Measurements from ENCODE around the gene SLC12A1. TPM values are rescaled to one million over a fixed set of nuclear protein-coding genes. Genes with fewer than 3 reads are reported as not detected.

The SLC12A1 gene
- total and polyA plus RNA-seq, 2 experiments from 2014 or later, result 0.57 to 0.59 TPM

DNA sequence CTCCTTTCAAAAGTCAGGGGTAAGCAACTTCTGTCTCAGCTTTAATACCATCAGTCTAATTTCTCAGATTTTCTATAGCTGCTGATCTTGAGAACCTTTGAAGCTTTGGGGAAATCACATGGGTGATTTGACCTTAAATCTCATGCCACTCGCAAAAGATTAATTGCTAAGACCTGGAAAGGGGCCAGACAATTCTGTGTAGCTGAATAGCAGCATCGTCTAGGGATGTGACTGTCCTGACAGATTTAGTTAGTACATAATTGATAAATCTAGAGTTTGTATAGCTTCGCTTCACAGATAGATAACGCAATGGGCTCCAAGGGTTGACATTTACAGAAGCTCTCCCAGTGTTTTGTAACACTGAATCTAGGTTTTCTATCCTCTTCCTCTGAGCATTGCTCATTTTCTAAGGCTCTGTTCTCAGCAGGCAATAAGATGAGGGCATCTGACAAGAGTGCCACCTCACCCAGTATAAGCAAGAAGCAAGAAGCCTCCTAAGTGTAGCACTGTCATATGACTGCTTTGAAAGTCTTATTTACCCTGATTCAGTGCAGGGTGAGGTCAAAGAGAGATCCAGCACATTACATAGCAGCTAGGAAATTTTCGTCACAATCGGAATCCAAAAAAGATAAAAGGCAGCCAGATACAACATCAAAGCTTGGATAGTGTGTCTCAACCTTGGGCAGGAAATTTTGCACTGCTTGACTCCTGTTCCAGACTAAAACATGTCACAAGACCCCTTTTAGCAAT, 77.5 kb downstream of the SLC12A1 start:
- Histone ChIP-seq H3K36me3 (ENCODE audit: insufficient read depth) (no peaks in the 10 kb centered on the region), H3K4me3 (no peak overlapping the region), H3K9me2 (ENCODE audit: insufficient read depth) (peaks cover 3% of the 10 kb centered on the region; the same call in 1 of the 2 replicates), H3K4me2 (no peak overlapping the region), H2AFZ (0 out of 2 replicates have a peak overlapping the region, but pooled peaks have one; percentile 5), H3K79me2 (replicated peaks; ENCODE audit: insufficient read depth) (no peaks in the 10 kb centered on the region), H4K20me1 (replicated peaks; ENCODE audit: insufficient read depth) (no peaks in the 10 kb centered on the region), H3K4me1 (ENCODE audit: insufficient read depth) (peaks cover 26% of the 10 kb centered on the region), H3K27me3 (ENCODE audit: insufficient read depth) (no peaks in the 10 kb centered on the region), H3K27ac (ENCODE audit: low read depth) (no peak overlapping the region), H3F3A (replicated peaks; ENCODE audit: low read depth) (no peaks in the 10 kb centered on the region)
- Mint-ChIP-seq H3K9me3 (no peaks in the 10 kb centered on the region), H3K4me3 (no peak overlapping the region), H3K4me1 (peaks cover 52% of the 10 kb centered on the region), H3K27me3 (ENCODE audit: insufficient read depth, low read depth, poor library complexity) (peaks cover 1% of the 10 kb centered on the region), H3K27ac (no peak overlapping the region), H3K36me3 (ENCODE audit: low read depth) (no peaks in the 10 kb centered on the region)
- TF ChIP-seq EZH2phosphoT487 (IDR thresholded peaks at IDR 0.05; ENCODE audit: unreplicated experiment) (no peak), STAT1 (IDR thresholded peaks at IDR 0.05; ENCODE audit: unreplicated experiment) (no peak), CREB1 (CRISPR knock-in tag; IDR thresholded peaks at IDR 0.05; ENCODE audit: low read depth) (no peak), ZNF114 (CRISPR knock-in tag; IDR thresholded peaks at IDR 0.05) (no peak), JUNB (IDR thresholded peaks at IDR 0.05; ENCODE audit: unreplicated experiment) (no peak), EZH2 (IDR thresholded peaks at IDR 0.05; ENCODE audit: low read depth, unreplicated experiment) (no peak), ZNF331 (CRISPR knock-in tag; IDR thresholded peaks at IDR 0.05; ENCODE audit: low read depth) (no peak), NANOG (IDR thresholded peaks at IDR 0.05; ENCODE audit: borderline replicate concordance) (no peak), POLR2AphosphoS5 (IDR thresholded peaks at IDR 0.05; ENCODE audit: low read depth) (no peak)
- TF ChIP-seq, protein P1, sequence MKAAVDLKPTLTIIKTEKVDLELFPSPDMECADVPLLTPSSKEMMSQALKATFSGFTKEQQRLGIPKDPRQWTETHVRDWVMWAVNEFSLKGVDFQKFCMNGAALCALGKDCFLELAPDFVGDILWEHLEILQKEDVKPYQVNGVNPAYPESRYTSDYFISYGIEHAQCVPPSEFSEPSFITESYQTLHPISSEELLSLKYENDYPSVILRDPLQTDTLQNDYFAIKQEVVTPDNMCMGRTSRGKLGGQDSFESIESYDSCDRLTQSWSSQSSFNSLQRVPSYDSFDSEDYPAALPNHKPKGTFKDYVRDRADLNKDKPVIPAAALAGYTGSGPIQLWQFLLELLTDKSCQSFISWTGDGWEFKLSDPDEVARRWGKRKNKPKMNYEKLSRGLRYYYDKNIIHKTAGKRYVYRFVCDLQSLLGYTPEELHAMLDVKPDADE (IDR thresholded peaks at IDR 0.05), result no peak
- TF ChIP-seq, protein P2, sequence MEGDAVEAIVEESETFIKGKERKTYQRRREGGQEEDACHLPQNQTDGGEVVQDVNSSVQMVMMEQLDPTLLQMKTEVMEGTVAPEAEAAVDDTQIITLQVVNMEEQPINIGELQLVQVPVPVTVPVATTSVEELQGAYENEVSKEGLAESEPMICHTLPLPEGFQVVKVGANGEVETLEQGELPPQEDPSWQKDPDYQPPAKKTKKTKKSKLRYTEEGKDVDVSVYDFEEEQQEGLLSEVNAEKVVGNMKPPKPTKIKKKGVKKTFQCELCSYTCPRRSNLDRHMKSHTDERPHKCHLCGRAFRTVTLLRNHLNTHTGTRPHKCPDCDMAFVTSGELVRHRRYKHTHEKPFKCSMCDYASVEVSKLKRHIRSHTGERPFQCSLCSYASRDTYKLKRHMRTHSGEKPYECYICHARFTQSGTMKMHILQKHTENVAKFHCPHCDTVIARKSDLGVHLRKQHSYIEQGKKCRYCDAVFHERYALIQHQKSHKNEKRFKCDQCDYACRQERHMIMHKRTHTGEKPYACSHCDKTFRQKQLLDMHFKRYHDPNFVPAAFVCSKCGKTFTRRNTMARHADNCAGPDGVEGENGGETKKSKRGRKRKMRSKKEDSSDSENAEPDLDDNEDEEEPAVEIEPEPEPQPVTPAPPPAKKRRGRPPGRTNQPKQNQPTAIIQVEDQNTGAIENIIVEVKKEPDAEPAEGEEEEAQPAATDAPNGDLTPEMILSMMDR (conservative IDR thresholded peaks at IDR 0.05; ENCODE audit: low read depth in 2 of 2), result no peak
- TF ChIP-seq, protein P3, sequence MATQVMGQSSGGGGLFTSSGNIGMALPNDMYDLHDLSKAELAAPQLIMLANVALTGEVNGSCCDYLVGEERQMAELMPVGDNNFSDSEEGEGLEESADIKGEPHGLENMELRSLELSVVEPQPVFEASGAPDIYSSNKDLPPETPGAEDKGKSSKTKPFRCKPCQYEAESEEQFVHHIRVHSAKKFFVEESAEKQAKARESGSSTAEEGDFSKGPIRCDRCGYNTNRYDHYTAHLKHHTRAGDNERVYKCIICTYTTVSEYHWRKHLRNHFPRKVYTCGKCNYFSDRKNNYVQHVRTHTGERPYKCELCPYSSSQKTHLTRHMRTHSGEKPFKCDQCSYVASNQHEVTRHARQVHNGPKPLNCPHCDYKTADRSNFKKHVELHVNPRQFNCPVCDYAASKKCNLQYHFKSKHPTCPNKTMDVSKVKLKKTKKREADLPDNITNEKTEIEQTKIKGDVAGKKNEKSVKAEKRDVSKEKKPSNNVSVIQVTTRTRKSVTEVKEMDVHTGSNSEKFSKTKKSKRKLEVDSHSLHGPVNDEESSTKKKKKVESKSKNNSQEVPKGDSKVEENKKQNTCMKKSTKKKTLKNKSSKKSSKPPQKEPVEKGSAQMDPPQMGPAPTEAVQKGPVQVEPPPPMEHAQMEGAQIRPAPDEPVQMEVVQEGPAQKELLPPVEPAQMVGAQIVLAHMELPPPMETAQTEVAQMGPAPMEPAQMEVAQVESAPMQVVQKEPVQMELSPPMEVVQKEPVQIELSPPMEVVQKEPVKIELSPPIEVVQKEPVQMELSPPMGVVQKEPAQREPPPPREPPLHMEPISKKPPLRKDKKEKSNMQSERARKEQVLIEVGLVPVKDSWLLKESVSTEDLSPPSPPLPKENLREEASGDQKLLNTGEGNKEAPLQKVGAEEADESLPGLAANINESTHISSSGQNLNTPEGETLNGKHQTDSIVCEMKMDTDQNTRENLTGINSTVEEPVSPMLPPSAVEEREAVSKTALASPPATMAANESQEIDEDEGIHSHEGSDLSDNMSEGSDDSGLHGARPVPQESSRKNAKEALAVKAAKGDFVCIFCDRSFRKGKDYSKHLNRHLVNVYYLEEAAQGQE (IDR thresholded peaks at IDR 0.05; ENCODE audit: unreplicated experiment), result no peak
- TF ChIP-seq, protein P4, sequence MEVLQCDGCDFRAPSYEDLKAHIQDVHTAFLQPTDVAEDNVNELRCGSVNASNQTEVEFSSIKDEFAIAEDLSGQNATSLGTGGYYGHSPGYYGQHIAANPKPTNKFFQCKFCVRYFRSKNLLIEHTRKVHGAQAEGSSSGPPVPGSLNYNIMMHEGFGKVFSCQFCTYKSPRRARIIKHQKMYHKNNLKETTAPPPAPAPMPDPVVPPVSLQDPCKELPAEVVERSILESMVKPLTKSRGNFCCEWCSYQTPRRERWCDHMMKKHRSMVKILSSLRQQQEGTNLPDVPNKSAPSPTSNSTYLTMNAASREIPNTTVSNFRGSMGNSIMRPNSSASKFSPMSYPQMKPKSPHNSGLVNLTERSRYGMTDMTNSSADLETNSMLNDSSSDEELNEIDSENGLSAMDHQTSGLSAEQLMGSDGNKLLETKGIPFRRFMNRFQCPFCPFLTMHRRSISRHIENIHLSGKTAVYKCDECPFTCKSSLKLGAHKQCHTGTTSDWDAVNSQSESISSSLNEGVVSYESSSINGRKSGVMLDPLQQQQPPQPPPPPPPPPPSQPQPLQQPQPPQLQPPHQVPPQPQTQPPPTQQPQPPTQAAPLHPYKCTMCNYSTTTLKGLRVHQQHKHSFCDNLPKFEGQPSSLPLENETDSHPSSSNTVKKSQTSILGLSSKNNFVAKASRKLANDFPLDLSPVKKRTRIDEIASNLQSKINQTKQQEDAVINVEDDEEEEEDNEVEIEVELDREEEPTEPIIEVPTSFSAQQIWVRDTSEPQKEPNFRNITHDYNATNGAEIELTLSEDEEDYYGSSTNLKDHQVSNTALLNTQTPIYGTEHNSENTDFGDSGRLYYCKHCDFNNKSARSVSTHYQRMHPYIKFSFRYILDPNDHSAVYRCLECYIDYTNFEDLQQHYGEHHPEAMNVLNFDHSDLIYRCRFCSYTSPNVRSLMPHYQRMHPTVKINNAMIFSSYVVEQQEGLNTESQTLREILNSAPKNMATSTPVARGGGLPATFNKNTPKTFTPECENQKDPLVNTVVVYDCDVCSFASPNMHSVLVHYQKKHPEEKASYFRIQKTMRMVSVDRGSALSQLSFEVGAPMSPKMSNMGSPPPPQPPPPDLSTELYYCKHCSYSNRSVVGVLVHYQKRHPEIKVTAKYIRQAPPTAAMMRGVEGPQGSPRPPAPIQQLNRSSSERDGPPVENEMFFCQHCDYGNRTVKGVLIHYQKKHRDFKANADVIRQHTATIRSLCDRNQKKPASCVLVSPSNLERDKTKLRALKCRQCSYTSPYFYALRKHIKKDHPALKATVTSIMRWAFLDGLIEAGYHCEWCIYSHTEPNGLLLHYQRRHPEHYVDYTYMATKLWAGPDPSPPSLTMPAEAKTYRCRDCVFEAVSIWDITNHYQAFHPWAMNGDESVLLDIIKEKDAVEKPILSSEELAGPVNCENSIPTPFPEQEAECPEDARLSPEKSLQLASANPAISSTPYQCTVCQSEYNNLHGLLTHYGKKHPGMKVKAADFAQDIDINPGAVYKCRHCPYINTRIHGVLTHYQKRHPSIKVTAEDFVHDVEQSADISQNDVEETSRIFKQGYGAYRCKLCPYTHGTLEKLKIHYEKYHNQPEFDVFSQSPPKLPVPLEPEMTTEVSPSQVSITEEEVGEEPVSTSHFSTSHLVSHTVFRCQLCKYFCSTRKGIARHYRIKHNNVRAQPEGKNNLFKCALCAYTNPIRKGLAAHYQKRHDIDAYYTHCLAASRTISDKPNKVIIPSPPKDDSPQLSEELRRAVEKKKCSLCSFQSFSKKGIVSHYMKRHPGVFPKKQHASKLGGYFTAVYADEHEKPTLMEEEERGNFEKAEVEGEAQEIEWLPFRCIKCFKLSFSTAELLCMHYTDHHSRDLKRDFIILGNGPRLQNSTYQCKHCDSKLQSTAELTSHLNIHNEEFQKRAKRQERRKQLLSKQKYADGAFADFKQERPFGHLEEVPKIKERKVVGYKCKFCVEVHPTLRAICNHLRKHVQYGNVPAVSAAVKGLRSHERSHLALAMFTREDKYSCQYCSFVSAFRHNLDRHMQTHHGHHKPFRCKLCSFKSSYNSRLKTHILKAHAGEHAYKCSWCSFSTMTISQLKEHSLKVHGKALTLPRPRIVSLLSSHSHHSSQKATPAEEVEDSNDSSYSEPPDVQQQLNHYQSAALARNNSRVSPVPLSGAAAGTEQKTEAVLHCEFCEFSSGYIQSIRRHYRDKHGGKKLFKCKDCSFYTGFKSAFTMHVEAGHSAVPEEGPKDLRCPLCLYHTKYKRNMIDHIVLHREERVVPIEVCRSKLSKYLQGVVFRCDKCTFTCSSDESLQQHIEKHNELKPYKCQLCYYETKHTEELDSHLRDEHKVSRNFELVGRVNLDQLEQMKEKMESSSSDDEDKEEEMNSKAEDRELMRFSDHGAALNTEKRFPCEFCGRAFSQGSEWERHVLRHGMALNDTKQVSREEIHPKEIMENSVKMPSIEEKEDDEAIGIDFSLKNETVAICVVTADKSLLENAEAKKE (CRISPR knock-in tag; IDR thresholded peaks at IDR 0.05), result no peak
- DNase-seq (ENCODE audit: low spot score) (no peak), ATAC-seq (no peak)

Data from GM23338 (cell line).